Daoy (cell line): Measurements from ENCODE around the gene RAB40C. TPM values are rescaled to one million over a fixed set of nuclear protein-coding genes. Genes with fewer than 3 reads are reported as not detected.

Source experiments
- total RNA-seq: library from RNA; depleted of rRNA; stranded (reverse); fragments of >200 nt; shearing (Covaris generic); gene quantifications from 2 replicates; pipeline ENCODE4 v1.2.3, GENCODE V29; 2014; rRNA removed

RAB40C gene
- total RNA-seq, 1 experiment from 2014 or later, result 7.6 TPM

Other genes starting within 250 kb of the RAB40C start
- gene AXIN1, start 237.3 kb upstream of the RAB40C start, total RNA-seq, result 18.1 and 19.3 TPM in 2 replicates
- gene MRPL28, start 219.5 kb upstream of the RAB40C start, total RNA-seq, result 128 and 141 TPM in 2 replicates
- gene PGAP6, start 208.1 kb upstream of the RAB40C start, total RNA-seq, result 12.1 and 22.1 TPM in 2 replicates
- gene NME4, start 192.9 kb upstream of the RAB40C start, total RNA-seq, result 35.6 and 39.9 TPM in 2 replicates
- 1.3 and 4.2 TPM in 2 replicates for gene DECR2, start 188.2 kb upstream of the RAB40C start, total RNA-seq
- 6.2 and 10.4 TPM in 2 replicates for gene RAB11FIP3, start 164.4 kb upstream of the RAB40C start, total RNA-seq
- gene CAPN15, start 62.4 kb upstream of the RAB40C start, total RNA-seq, result 23.3 and 23.4 TPM in 2 replicates
- 0.23 TPM in 1 of 2 replicates, not detected in the other for gene PRR35, start 29.7 kb upstream of the RAB40C start, total RNA-seq
- gene NHLRC4, start 23.1 kb upstream of the RAB40C start, total RNA-seq, result 0.17 TPM in 1 of 2 replicates, not detected in the other
- 15.9 and 16.3 TPM in 2 replicates for gene PIGQ, start 20.1 kb upstream of the RAB40C start, total RNA-seq
- 0.09 TPM in 1 of 2 replicates, not detected in the other for gene WFIKKN1, start 40.9 kb downstream of the RAB40C start, total RNA-seq
- 82.5 and 97.6 TPM in 2 replicates for gene METTL26, start 46.2 kb downstream of the RAB40C start, total RNA-seq
- 39.1 and 39.2 TPM in 2 replicates for gene MCRIP2, start 51.8 kb downstream of the RAB40C start, total RNA-seq
- gene WDR90, start 59.3 kb downstream of the RAB40C start, total RNA-seq, result 11.7 and 20.9 TPM in 2 replicates
- 38.7 and 42.9 TPM in 2 replicates for gene RHOT2, start 78.1 kb downstream of the RAB40C start, total RNA-seq
- gene RHBDL1, start 85.6 kb downstream of the RAB40C start, total RNA-seq, result 0.11 and 1.5 TPM in 2 replicates
- gene STUB1, start 90.3 kb downstream of the RAB40C start, total RNA-seq, result 115 and 118 TPM in 2 replicates
- 31.4 and 37.1 TPM in 2 replicates for gene JMJD8, start 94.3 kb downstream of the RAB40C start, total RNA-seq
- gene WDR24, start 100.3 kb downstream of the RAB40C start, total RNA-seq, result 1.9 and 2.2 TPM in 2 replicates
- gene FBXL16, start 115.7 kb downstream of the RAB40C start, total RNA-seq, result 0.51 TPM in 1 of 2 replicates, not detected in the other
- gene METRN, start 125.1 kb downstream of the RAB40C start, total RNA-seq, result 40.9 and 60.0 TPM in 2 replicates
- 29.8 and 54.9 TPM in 2 replicates for gene ANTKMT, start 131.1 kb downstream of the RAB40C start, total RNA-seq
- 0.23 and 0.24 TPM in 2 replicates for gene CCDC78, start 136.4 kb downstream of the RAB40C start, total RNA-seq
- 3.3 and 4.3 TPM in 2 replicates for gene HAGHL, start 137.0 kb downstream of the RAB40C start, total RNA-seq
- 20.0 and 23.7 TPM in 2 replicates for gene CIAO3, start 150.9 kb downstream of the RAB40C start, total RNA-seq
- gene MSLN, start 170.7 kb downstream of the RAB40C start, total RNA-seq, result not detected in 2 replicates
- 36.9 and 38.6 TPM in 2 replicates for gene RPUSD1, start 198.3 kb downstream of the RAB40C start, total RNA-seq
- gene CHTF18, start 198.6 kb downstream of the RAB40C start, total RNA-seq, result 18.1 and 19.3 TPM in 2 replicates
- gene GNG13, start 210.7 kb downstream of the RAB40C start, total RNA-seq, result not detected in 2 replicates